Measurements from ENCODE around the gene MPP4.

DNA sequence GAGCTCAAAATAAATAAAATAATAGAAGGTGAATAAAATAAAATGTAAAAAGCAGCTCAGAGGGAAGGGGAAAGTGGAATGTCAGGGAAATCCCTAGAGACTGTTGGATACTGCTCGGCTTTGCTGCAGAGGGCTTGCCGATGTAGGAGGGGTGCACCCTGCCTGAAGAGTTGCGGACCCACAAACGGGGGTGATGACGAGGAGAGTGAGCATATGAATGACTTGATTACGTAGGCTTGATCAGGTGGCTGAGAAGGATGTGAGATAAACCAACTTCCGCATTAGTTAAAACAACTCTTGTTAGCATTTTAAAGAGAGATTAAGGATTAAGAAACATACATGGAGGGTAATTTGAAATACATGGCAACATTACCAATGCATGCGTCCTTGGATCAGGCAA lies 34.1 kb downstream of the MPP4 start:
- TF ChIP-seq, protein P1, sequence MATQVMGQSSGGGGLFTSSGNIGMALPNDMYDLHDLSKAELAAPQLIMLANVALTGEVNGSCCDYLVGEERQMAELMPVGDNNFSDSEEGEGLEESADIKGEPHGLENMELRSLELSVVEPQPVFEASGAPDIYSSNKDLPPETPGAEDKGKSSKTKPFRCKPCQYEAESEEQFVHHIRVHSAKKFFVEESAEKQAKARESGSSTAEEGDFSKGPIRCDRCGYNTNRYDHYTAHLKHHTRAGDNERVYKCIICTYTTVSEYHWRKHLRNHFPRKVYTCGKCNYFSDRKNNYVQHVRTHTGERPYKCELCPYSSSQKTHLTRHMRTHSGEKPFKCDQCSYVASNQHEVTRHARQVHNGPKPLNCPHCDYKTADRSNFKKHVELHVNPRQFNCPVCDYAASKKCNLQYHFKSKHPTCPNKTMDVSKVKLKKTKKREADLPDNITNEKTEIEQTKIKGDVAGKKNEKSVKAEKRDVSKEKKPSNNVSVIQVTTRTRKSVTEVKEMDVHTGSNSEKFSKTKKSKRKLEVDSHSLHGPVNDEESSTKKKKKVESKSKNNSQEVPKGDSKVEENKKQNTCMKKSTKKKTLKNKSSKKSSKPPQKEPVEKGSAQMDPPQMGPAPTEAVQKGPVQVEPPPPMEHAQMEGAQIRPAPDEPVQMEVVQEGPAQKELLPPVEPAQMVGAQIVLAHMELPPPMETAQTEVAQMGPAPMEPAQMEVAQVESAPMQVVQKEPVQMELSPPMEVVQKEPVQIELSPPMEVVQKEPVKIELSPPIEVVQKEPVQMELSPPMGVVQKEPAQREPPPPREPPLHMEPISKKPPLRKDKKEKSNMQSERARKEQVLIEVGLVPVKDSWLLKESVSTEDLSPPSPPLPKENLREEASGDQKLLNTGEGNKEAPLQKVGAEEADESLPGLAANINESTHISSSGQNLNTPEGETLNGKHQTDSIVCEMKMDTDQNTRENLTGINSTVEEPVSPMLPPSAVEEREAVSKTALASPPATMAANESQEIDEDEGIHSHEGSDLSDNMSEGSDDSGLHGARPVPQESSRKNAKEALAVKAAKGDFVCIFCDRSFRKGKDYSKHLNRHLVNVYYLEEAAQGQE (IDR thresholded peaks at IDR 0.05; ENCODE audit: borderline replicate concordance): no peak
- TF ChIP-seq, protein P2, sequence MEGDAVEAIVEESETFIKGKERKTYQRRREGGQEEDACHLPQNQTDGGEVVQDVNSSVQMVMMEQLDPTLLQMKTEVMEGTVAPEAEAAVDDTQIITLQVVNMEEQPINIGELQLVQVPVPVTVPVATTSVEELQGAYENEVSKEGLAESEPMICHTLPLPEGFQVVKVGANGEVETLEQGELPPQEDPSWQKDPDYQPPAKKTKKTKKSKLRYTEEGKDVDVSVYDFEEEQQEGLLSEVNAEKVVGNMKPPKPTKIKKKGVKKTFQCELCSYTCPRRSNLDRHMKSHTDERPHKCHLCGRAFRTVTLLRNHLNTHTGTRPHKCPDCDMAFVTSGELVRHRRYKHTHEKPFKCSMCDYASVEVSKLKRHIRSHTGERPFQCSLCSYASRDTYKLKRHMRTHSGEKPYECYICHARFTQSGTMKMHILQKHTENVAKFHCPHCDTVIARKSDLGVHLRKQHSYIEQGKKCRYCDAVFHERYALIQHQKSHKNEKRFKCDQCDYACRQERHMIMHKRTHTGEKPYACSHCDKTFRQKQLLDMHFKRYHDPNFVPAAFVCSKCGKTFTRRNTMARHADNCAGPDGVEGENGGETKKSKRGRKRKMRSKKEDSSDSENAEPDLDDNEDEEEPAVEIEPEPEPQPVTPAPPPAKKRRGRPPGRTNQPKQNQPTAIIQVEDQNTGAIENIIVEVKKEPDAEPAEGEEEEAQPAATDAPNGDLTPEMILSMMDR (IDR thresholded peaks at IDR 0.05; ENCODE audit: poor library complexity, severe bottlenecking): no peak
- no peak for TF ChIP-seq SMC3 (conservative IDR thresholded peaks at IDR 0.05; ENCODE audit: poor library complexity)
- no peak for TF ChIP-seq POLR2AphosphoS5 (IDR thresholded peaks at IDR 0.05)
- TF ChIP-seq EP300 (conservative IDR thresholded peaks at IDR 0.05; ENCODE audit: poor library complexity, severe bottlenecking): no peak
- TF ChIP-seq MXI1 (conservative IDR thresholded peaks at IDR 0.05; ENCODE audit: poor library complexity, severe bottlenecking): no peak
- no peak for TF ChIP-seq RAD21 (conservative IDR thresholded peaks at IDR 0.05)
